GM12872 (cell line): ENCODE measurements around the gene BRDT.
A peak's percentile ranks its signal among the peaks of the same experiment; 100 is the strongest.

Experiments used
- CTCF ChIP-seq: IDR thresholded peaks from 3 replicates; pipeline ENCODE4 v1.5.1; 2011; ENCODE audit warnings: low read depth, mild to moderate bottlenecking, low read length, moderate library complexity; ENCODE audit not compliant: insufficient read depth

BRDT gene

GRCh38 chr1:91980663-91981062 is 31.5 kb downstream of the BRDT start:
- no peak for TF ChIP-seq CTCF

GRCh38 chr1:91981996-91982609 is 32.9 kb downstream of the BRDT start:
- TF ChIP-seq CTCF, result no peak

- TF ChIP-seq CTCF, result no peak
Observed at GRCh38 chr1:91993256-91993655, 44.1 kb downstream of the BRDT start.

- peak; percentile 49 for TF ChIP-seq CTCF
Observed at GRCh38 chr1:91997607-91998195, 48.5 kb downstream of the BRDT start.

GRCh38 chr1:92004129-92004528 is 54.9 kb downstream of the BRDT start:
- TF ChIP-seq CTCF, result no peak

GRCh38 chr1:92013923-92014322 is 64.7 kb downstream of the BRDT start:
- TF ChIP-seq CTCF, result no peak

- TF ChIP-seq CTCF, result no peak
Observed at GRCh38 chr1:92016720-92017316, 67.6 kb downstream of the BRDT start.
